Kidney epithelial cell (primary cell): Measurements from ENCODE around the gene SREK1. TPM values are rescaled to one million over a fixed set of nuclear protein-coding genes. Genes with fewer than 3 reads are reported as not detected.
A peak's percentile ranks its signal among the peaks of the same experiment; 100 is the strongest.

Source experiments
- DNase-seq: peaks from one replicate; pipeline ENCODE4 v3.0.0-alpha.2; 2010; ENCODE audit warnings: low read depth
- H3K27me3 ChIP-seq: 2 replicates; pipeline ENCODE4 v1.6.0; 2011; ENCODE audit warnings: low read length; ENCODE audit not compliant: control insufficient read depth, insufficient read depth
- H3K36me3 ChIP-seq: 2 replicates; pipeline ENCODE4 v1.5.1; 2011; ENCODE audit warnings: low read length; ENCODE audit not compliant: control insufficient read depth, insufficient read depth
- H3K4me3 ChIP-seq: 2 replicates; pipeline ENCODE4 v1.5.1; 2011; ENCODE audit warnings: low read depth, mild to moderate bottlenecking, control low read depth, low read length
- CTCF ChIP-seq: IDR thresholded peaks from 2 replicates; pipeline ENCODE4 v1.5.1; 2011; ENCODE audit warnings: mild to moderate bottlenecking, moderate library complexity, low read length, control low read depth, inconsistent platforms; ENCODE audit not compliant: insufficient read depth, poor library complexity, severe bottlenecking
- total RNA-seq: library from RNA; depleted of rRNA; stranded (reverse); fragments of >200 nt; gene quantifications from 2 replicates; pipeline ENCODE4 v1.2.3, GENCODE V29; 2015

The SREK1 gene
- total RNA-seq, 1 donor from 2014 or later = 26.9 TPM

- H3K36me3 ChIP-seq = no peaks in the 10 kb centered on the region
- H3K27me3 ChIP-seq = no peaks in the 10 kb centered on the region
- no peak overlapping the region for H3K4me3 ChIP-seq
- DNase-seq = no peak
- no peak for TF ChIP-seq CTCF
Measured at GRCh38 chr5:66139318-66139712, 4.8 kb upstream of the SREK1 start.

GRCh38 chr5:66142417-66142816, 1.7 kb upstream of the SREK1 start:
- no peak for TF ChIP-seq CTCF
- Histone ChIP-seq H3K4me3 (no peak overlapping the region), H3K27me3 (no peaks in the 10 kb centered on the region), H3K36me3 (no peaks in the 10 kb centered on the region)
- DNase-seq = no peak

- no peaks in the 10 kb centered on the region for H3K27me3 ChIP-seq
- H3K4me3 ChIP-seq = peak overlapping the region; percentile 92
- TF ChIP-seq CTCF = no peak
- H3K36me3 ChIP-seq = no peaks in the 10 kb centered on the region
- DNase-seq = no peak
Measured at GRCh38 chr5:66143473-66144073, 527 bp upstream of the SREK1 start.

GRCh38 chr5:66144834-66145390, 812 bp downstream of the SREK1 start:
- no peak for TF ChIP-seq CTCF
- H3K36me3 ChIP-seq = no peaks in the 10 kb centered on the region
- peak overlapping the region; percentile 92 for H3K4me3 ChIP-seq
- DNase-seq = peak; percentile 7
- no peaks in the 10 kb centered on the region for H3K27me3 ChIP-seq

- H3K36me3 ChIP-seq = no peaks in the 10 kb centered on the region
- no peak for DNase-seq
- no peak for TF ChIP-seq CTCF
- H3K4me3 ChIP-seq = peak overlapping the region; percentile 92
- H3K27me3 ChIP-seq = no peaks in the 10 kb centered on the region
Measured at GRCh38 chr5:66145737-66146136, 1.6 kb downstream of the SREK1 start.

GRCh38 chr5:66149950-66150349, 5.8 kb downstream of the SREK1 start:
- no peak for TF ChIP-seq CTCF
- Histone ChIP-seq H3K4me3 (no peak overlapping the region), H3K36me3 (no peaks in the 10 kb centered on the region), H3K27me3 (no peaks in the 10 kb centered on the region)
- no peak for DNase-seq
